ENCODE results near the gene KRT7.

KRT7 gene

GRCh38 chr12:52270541-52271070 lies 37.6 kb downstream of the KRT7 start:
- no peak overlapping the region for H3K27ac ChIP-seq (ENCODE audit: low read depth, low read length, poor library complexity, severe bottlenecking)
- H4K20me1 ChIP-seq (ENCODE audit: insufficient read depth, low read length), result no peaks in the 10 kb centered on the region
- no peaks in the 10 kb centered on the region for H3K27me3 ChIP-seq (ENCODE audit: insufficient read depth, low read length)
- no peaks in the 10 kb centered on the region for H3K9me2 ChIP-seq (ENCODE audit: low read depth, low read length)
- no peak overlapping the region for H2AFZ ChIP-seq (ENCODE audit: low read length)
- no peak overlapping the region for H3K9ac ChIP-seq (ENCODE audit: low read length)
- H3K9me3 ChIP-seq (ENCODE audit: low read length), result no peaks in the 10 kb centered on the region
- H3K4me3 ChIP-seq (ENCODE audit: low read depth, low read length, poor library complexity, severe bottlenecking), result no peak overlapping the region
- H3K4me2 ChIP-seq (ENCODE audit: low read length), result no peak overlapping the region
- H3K36me3 ChIP-seq (ENCODE audit: insufficient read depth, low read length), result no peaks in the 10 kb centered on the region
- H3F3A ChIP-seq (ENCODE audit: insufficient read depth, low read length), result no peaks in the 10 kb centered on the region
- TF ChIP-seq EZH2 (IDR thresholded peaks at IDR 0.05; ENCODE audit: borderline replicate concordance, low read length), result no peak
- TF ChIP-seq, protein P1, sequence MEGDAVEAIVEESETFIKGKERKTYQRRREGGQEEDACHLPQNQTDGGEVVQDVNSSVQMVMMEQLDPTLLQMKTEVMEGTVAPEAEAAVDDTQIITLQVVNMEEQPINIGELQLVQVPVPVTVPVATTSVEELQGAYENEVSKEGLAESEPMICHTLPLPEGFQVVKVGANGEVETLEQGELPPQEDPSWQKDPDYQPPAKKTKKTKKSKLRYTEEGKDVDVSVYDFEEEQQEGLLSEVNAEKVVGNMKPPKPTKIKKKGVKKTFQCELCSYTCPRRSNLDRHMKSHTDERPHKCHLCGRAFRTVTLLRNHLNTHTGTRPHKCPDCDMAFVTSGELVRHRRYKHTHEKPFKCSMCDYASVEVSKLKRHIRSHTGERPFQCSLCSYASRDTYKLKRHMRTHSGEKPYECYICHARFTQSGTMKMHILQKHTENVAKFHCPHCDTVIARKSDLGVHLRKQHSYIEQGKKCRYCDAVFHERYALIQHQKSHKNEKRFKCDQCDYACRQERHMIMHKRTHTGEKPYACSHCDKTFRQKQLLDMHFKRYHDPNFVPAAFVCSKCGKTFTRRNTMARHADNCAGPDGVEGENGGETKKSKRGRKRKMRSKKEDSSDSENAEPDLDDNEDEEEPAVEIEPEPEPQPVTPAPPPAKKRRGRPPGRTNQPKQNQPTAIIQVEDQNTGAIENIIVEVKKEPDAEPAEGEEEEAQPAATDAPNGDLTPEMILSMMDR (IDR thresholded peaks at IDR 0.05; ENCODE audit: low read length), result no peak
- H3K79me2 ChIP-seq (ENCODE audit: insufficient read depth, low read length), result no peaks in the 10 kb centered on the region
- no peaks in the 10 kb centered on the region for H3K4me1 ChIP-seq (ENCODE audit: insufficient read depth, low read length, severe bottlenecking)

DNA sequence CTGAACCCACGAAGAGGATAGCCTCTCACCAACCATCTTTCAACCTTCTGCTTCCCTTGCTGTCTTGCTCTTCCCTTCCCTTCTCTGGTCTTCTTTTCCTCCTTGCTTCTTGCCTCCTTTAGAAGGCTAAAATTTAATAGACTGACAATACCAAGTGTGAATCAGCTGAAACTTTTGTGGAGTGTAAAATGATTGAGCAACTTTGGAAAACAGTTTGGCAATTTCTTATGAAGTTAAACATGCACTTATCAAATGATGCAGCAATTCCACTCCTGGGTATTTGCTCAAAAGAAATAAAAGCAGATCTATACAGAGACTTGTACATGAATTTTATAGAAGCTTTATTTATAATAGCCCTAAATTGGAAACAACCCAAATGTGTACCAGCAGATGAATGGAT lies 38.1 kb downstream of the KRT7 start:
- TF ChIP-seq, protein P1 (IDR thresholded peaks at IDR 0.05; ENCODE audit: low read length), result no peak
- TF ChIP-seq EZH2 (IDR thresholded peaks at IDR 0.05; ENCODE audit: borderline replicate concordance, low read length), result no peak
- Histone ChIP-seq H3K4me1 (ENCODE audit: insufficient read depth, low read length, severe bottlenecking) (no peaks in the 10 kb centered on the region), H3K36me3 (ENCODE audit: insufficient read depth, low read length) (no peaks in the 10 kb centered on the region), H3K4me3 (ENCODE audit: low read depth, low read length, poor library complexity, severe bottlenecking) (no peak overlapping the region), H3K79me2 (ENCODE audit: insufficient read depth, low read length) (no peaks in the 10 kb centered on the region), H3K27ac (ENCODE audit: low read depth, low read length, poor library complexity, severe bottlenecking) (no peak overlapping the region), H2AFZ (ENCODE audit: low read length) (no peak overlapping the region), H3K9me3 (ENCODE audit: low read length) (no peaks in the 10 kb centered on the region), H3K27me3 (ENCODE audit: insufficient read depth, low read length) (no peaks in the 10 kb centered on the region), H3F3A (ENCODE audit: insufficient read depth, low read length) (no peaks in the 10 kb centered on the region), H3K9me2 (ENCODE audit: low read depth, low read length) (no peaks in the 10 kb centered on the region), H3K4me2 (ENCODE audit: low read length) (no peak overlapping the region), H3K9ac (ENCODE audit: low read length) (no peak overlapping the region), H4K20me1 (ENCODE audit: insufficient read depth, low read length) (no peaks in the 10 kb centered on the region)

DNA sequence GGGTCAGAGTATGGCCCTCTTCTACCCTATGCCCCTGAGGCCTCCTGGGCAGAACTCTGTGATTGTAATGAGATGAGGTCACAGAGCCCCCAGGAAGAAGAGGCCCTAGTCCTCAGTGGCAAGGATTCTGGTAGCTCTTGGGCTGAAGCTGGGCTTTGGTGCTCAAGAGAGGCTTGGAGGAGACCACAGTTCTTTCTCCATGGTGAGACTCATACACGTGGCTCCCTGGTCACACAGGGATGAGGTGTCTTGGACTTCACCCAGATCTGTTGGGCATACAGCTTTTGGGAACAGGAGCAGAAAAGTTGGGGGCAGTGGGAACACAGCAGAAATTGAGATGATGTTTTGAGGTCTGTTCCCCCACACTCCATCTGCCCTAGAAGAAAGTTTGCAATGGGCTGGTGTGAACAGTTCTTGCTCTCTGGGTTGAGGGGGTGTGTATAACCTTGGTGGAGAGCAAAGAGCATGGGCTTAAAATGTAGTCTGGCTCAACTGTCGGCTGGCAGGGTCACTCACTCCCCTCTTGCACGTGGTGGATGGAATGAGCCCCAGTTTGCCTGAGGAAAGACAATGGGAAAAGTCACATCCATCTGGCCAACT lies 41.6 kb downstream of the KRT7 start, which contains the start of gene KRT86:
Gene KRT86, plus strand, starts transcription at position 125 of the 600 bp plus-strand sequence. CDS start 27,272 bp downstream, outside the sequence.
- H3K9me3 ChIP-seq (ENCODE audit: low read length), result no peaks in the 10 kb centered on the region

More for the DNA sequence above, 41.6 kb downstream of the KRT7 start, which contains the start of gene KRT86:
- Histone ChIP-seq H3K36me3 (ENCODE audit: insufficient read depth, low read length) (no peaks in the 10 kb centered on the region), H3F3A (ENCODE audit: insufficient read depth, low read length) (no peaks in the 10 kb centered on the region), H3K4me1 (ENCODE audit: insufficient read depth, low read length, severe bottlenecking) (no peaks in the 10 kb centered on the region), H3K27ac (ENCODE audit: low read depth, low read length, poor library complexity, severe bottlenecking) (no peak within 1 kb of the TSS), H2AFZ (ENCODE audit: low read length) (no peak within 1 kb of the TSS), H3K4me2 (ENCODE audit: low read length) (no peak within 1 kb of the TSS), H4K20me1 (ENCODE audit: insufficient read depth, low read length) (no peaks in the 10 kb centered on the region), H3K9me2 (ENCODE audit: low read depth, low read length) (no peaks in the 10 kb centered on the region), H3K9ac (ENCODE audit: low read length) (no peak within 1 kb of the TSS), H3K4me3 (ENCODE audit: low read depth, low read length, poor library complexity, severe bottlenecking) (no peak within 1 kb of the TSS), H3K27me3 (ENCODE audit: insufficient read depth, low read length) (peaks cover 9% of the 10 kb centered on the region; the same call in 1 of the 2 replicates), H3K79me2 (ENCODE audit: insufficient read depth, low read length) (no peaks in the 10 kb centered on the region)
- no peak for TF ChIP-seq EZH2 (IDR thresholded peaks at IDR 0.05; ENCODE audit: borderline replicate concordance, low read length)

All from OCI-LY1 (cell line).